Measurements from ENCODE around the gene LHFPL4.

GRCh38 chr3:9548991-9549390 is 4.6 kb downstream of the LHFPL4 start:
- no peak for TF ChIP-seq EZH2 (IDR thresholded peaks at IDR 0.05; ENCODE audit: insufficient read depth, poor library complexity, severe bottlenecking)
- TF ChIP-seq EZH2phosphoT487 (IDR thresholded peaks at IDR 0.05; ENCODE audit: insufficient read depth, low read depth) = no peak
